Gastroesophageal sphincter (tissue), 4 donors: Measurements from ENCODE around the gene COTL1. TPM values are rescaled to one million over a fixed set of nuclear protein-coding genes. Genes with fewer than 3 reads are reported as not detected.

Experiments used
- ATAC-seq: fragments of 150-250 bp; one replicate; pipeline ENCODE4 v1.9.1; 2016; ENCODE audit warnings: mild to moderate bottlenecking, moderate library complexity
- H3K27ac ChIP-seq, 4 donors: fragments of 200-600 bp; sonication (generic) in 3 of 4; 1 replicate in 3 of 4; 2 replicates in 1 of 4; pipeline ENCODE4 v1.5.1; 2016 to 2019
- H3K27me3 ChIP-seq: fragments of 200-600 bp; sonication (generic); one replicate; pipeline ENCODE4 v1.5.1; 2019
- H3K36me3 ChIP-seq, 2 donors: fragments of 200-600 bp; sonication (generic); one replicate each; pipeline ENCODE4 v1.5.1; 2019; ENCODE audit warnings: control low read depth in 1 of 2
- H3K4me1 ChIP-seq, 3 donors: fragments of 200-600 bp; sonication (generic); 1 replicate in 2 of 3; 2 replicates in 1 of 3; pipeline ENCODE4 v1.5.1; 2016 to 2019; ENCODE audit warnings: control low read depth in 2 of 3
- H3K4me3 ChIP-seq, 2 donors: fragments of 200-600 bp; sonication (generic); one replicate each; pipeline ENCODE4 v1.5.1; 2019; ENCODE audit warnings: mild to moderate bottlenecking in 1 of 2, moderate library complexity in 1 of 2
- H3K9me3 ChIP-seq, 3 donors: fragments of 200-600 bp; sonication (generic); one replicate each; pipeline ENCODE4 v1.5.1; 2017 to 2019; ENCODE audit warnings: control low read depth in 2 of 3
- CTCF ChIP-seq, 4 experiments: fragments of 200-600 bp in 2 of 4; fragments of 450-650 bp in 2 of 4; sonication (generic) in 1 of 4; IDR thresholded peaks; one replicate each; pipeline ENCODE4 v1.5.1; 2017 to 2019; ENCODE audit warnings: antibody characterized with exemption in 4 of 4, mild to moderate bottlenecking in 2 of 4, moderate library complexity in 2 of 4
- EP300 ChIP-seq: sonication (generic); formaldehyde crosslinking; IDR thresholded peaks from one replicate; pipeline ENCODE4 v1.6.1; 2017; ENCODE audit warnings: antibody characterized with exemption, mild to moderate bottlenecking
- POLR2A ChIP-seq, 2 donors: fragments of 450-650 bp; IDR thresholded peaks; one replicate each; pipeline ENCODE4 v1.6.1; 2017; ENCODE audit warnings: antibody characterized with exemption in 2 of 2, mild to moderate bottlenecking in 2 of 2, moderate library complexity in 1 of 2
- POLR2AphosphoS5 ChIP-seq: sonication (generic); formaldehyde crosslinking; IDR thresholded peaks from one replicate; pipeline ENCODE4 v1.6.1; 2017; ENCODE audit warnings: antibody characterized with exemption
- WGBS, 2 donors: methylation state at CpG; one replicate each; pipeline ENCODE4 v1.1.5; 2018; ENCODE audit warnings: low coverage in 1 of 2; 5-methylcytosine and 5-hydroxymethylcytosine counted together
- total RNA-seq, 4 donors: library from RNA; depleted of rRNA; stranded (reverse); fragments of >200 nt; gene quantifications; one replicate each; pipeline ENCODE4 v1.1.0, GENCODE V29; 2016

The COTL1 gene
- total RNA-seq, 4 donors from 2014 or later: 13.1 to 46.2 (median 37.3) TPM

DNA sequence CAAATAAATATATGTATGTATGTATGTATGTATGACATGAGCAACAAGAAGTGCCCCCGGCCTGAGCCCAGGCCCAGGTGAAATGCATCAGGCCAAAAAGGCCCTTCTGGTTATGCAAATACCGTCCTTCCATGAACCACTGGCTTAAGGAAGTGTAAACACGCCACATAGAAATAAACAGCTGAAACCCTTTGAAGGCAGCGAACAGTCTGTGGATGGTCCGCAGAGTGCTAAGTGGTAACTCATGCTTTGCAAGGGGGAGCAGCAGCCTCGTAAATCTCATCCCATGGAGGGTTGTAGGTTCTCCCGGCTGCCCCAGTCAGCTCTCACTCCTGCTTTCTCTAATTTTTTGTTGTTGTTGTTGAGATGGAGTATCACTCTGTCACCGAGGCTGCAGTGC is 36.7 kb downstream of the COTL1 start:
- TF ChIP-seq EP300 (no peak), POLR2A (IDR thresholded peaks at IDR 0.05) (no peak), CTCF (IDR thresholded peaks at IDR 0.05) (no peak), POLR2AphosphoS5 (no peak)
- no peak overlapping the region for H3K4me3 ChIP-seq
- ATAC-seq: no peak
- WGBS, 2 donors: 79 to 87% methylated on average over 3 to 7 of the region's 8 CpGs
- H3K27ac ChIP-seq: no peak overlapping the region
- no peaks in the 10 kb centered on the region for H3K4me1 ChIP-seq
- H3K27me3 ChIP-seq: no peaks in the 10 kb centered on the region
- no peaks in the 10 kb centered on the region for H3K9me3 ChIP-seq
- no peaks in the 10 kb centered on the region for H3K36me3 ChIP-seq

GRCh38 chr16:84579936-84580335 is 37.9 kb downstream of the COTL1 start:
- H3K27ac ChIP-seq: no peak overlapping the region
- no peaks in the 10 kb centered on the region for H3K9me3 ChIP-seq
- no peak overlapping the region for H3K4me3 ChIP-seq
- no peak for ATAC-seq
- H3K36me3 ChIP-seq: no peaks in the 10 kb centered on the region
- H3K27me3 ChIP-seq: no peaks in the 10 kb centered on the region
- TF ChIP-seq POLR2AphosphoS5 (no peak), CTCF (IDR thresholded peaks at IDR 0.05) (no peak), EP300 (no peak), POLR2A (IDR thresholded peaks at IDR 0.05) (no peak)
- H3K4me1 ChIP-seq: no peaks in the 10 kb centered on the region
- WGBS, 2 donors: 86 to 95% methylated on average over 1 to 5 of the region's 11 CpGs

- Histone ChIP-seq H3K4me1 (no peaks in the 10 kb centered on the region), H3K9me3 (no peaks in the 10 kb centered on the region), H3K4me3 (no peak overlapping the region), H3K27me3 (no peaks in the 10 kb centered on the region), H3K27ac (no peak overlapping the region), H3K36me3 (no peaks in the 10 kb centered on the region)
- 71 to 82% methylated on average over 3 to 5 of the region's 6 CpGs for WGBS, 2 donors
- TF ChIP-seq EP300: no peak
- no peak for TF ChIP-seq POLR2A (IDR thresholded peaks at IDR 0.05)
- no peak for TF ChIP-seq CTCF (IDR thresholded peaks at IDR 0.05)
- no peak for TF ChIP-seq POLR2AphosphoS5
- ATAC-seq: no peak
These were observed 39.2 kb downstream of the COTL1 start for GRCh38 chr16:84578538-84579126.

DNA sequence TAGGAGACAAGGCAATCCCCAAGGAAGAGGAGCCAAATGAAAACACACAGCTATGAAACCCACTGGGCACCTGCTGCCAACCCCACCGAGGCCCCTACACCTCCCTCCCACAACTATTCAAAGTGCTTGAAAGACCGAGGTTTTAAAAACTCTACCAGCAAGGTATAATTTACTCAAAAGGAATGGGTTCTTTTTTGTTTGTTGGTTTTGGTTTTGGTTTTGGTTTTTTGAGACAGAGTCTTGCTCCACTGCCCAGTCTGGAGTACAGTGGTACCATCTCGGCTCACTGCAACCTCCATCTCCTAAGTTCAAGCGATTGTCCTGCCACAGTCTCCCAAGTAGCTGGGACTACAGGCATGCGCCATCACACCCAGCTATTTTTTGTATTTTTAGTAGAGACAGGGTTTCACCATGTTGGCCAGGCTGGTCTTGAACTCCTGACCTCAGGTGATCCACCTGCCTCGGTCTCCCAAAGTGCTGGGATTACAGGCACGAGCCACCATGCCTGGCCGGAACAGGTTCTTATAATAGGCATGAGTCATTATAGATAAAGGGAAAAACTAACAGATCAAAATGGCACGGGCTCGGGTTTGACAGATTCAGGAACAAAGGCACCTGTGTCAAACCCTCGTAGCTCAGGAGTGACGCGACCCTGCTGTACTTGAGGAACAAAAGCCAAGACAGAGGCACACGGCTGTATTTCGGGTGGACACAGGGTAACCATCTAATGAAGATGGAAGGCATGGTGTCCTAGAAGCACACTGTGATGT is 40.7 kb downstream of the COTL1 start:
- no peak for ATAC-seq
- no peak for TF ChIP-seq EP300
- TF ChIP-seq CTCF (IDR thresholded peaks at IDR 0.05): no peak
- TF ChIP-seq POLR2A (IDR thresholded peaks at IDR 0.05): no peak
- no peak for TF ChIP-seq POLR2AphosphoS5
- no peaks in the 10 kb centered on the region for H3K9me3 ChIP-seq
- H3K27me3 ChIP-seq: no peaks in the 10 kb centered on the region
- H3K27ac ChIP-seq: no peak overlapping the region
- WGBS, 2 donors: 84 to 97% methylated on average over 9 to 11 of the region's 15 CpGs
- no peaks in the 10 kb centered on the region for H3K4me1 ChIP-seq
- H3K36me3 ChIP-seq: no peaks in the 10 kb centered on the region
- H3K4me3 ChIP-seq: no peak overlapping the region

- Histone ChIP-seq H3K4me3 (no peak overlapping the region), H3K27ac (no peak overlapping the region), H3K9me3 (peaks cover 0 to 2% (median 0%) of the 10 kb centered on the region in 3 donors), H3K27me3 (no peaks in the 10 kb centered on the region), H3K4me1 (no peaks in the 10 kb centered on the region), H3K36me3 (no peaks in the 10 kb centered on the region)
- WGBS, 2 donors: 71 to 74% methylated on average over 4 to 5 of the region's 7 CpGs
- no peak for TF ChIP-seq EP300
- TF ChIP-seq POLR2A (IDR thresholded peaks at IDR 0.05): no peak
- no peak for TF ChIP-seq CTCF (IDR thresholded peaks at IDR 0.05)
- no peak for TF ChIP-seq POLR2AphosphoS5
- ATAC-seq: no peak
These were observed 42.0 kb downstream of the COTL1 start for GRCh38 chr16:84575914-84576313.
